CD14-positive monocyte (primary cell): Measurements from ENCODE around the gene KLF3. TPM values are rescaled to one million over a fixed set of nuclear protein-coding genes. Genes with fewer than 3 reads are reported as not detected.
A peak's percentile ranks its signal among the peaks of the same experiment; 100 is the strongest.

Experiments
- DNase-seq, 3 donors: peaks; one replicate each; pipeline ENCODE4 v3.0.0-alpha.2; 2011 to 2022
- H2AFZ ChIP-seq: 2 replicates; pipeline ENCODE4 v1.6.0; 2012; ENCODE audit warnings: mild to moderate bottlenecking, low read depth, low read length, inconsistent platforms; ENCODE audit not compliant: insufficient read depth, poor library complexity, severe bottlenecking
- H3K27ac ChIP-seq, 2 donors: 1 replicate in 1 of 2; 2 replicates in 1 of 2; pipeline ENCODE4 v1.5.1; 2012 to 2013; ENCODE audit warnings: low read length in 2 of 2, control low read depth in 1 of 2, inconsistent platforms in 1 of 2, low read depth in 1 of 2, mild to moderate bottlenecking in 1 of 2
- H3K27me3 ChIP-seq, 2 donors: one replicate each; pipeline versions ENCODE4 v1.6.0 to v1.6.1; 2011 to 2013; ENCODE audit warnings: low read length in 2 of 2; ENCODE audit not compliant: control insufficient read depth in 2 of 2, insufficient read depth in 2 of 2
- H3K36me3 ChIP-seq, 2 donors: replicated peaks in 1 of 2; 1 replicate in 1 of 2; 2 replicates in 1 of 2; pipeline versions ENCODE4 v1.5.1 to v1.6.1; 2012 to 2013; ENCODE audit warnings: low read length in 2 of 2, control low read depth in 1 of 2, inconsistent platforms in 1 of 2, mild to moderate bottlenecking in 1 of 2; ENCODE audit not compliant: insufficient read depth in 2 of 2, control insufficient read depth in 1 of 2
- H3K4me1 ChIP-seq, 2 donors: 1 replicate in 1 of 2; 2 replicates in 1 of 2; pipeline versions ENCODE4 v1.5.1 to v1.6.1; 2012 to 2013; ENCODE audit warnings: low read length in 2 of 2, control low read depth in 1 of 2, inconsistent platforms in 1 of 2, mild to moderate bottlenecking in 1 of 2, moderate library complexity in 1 of 2; ENCODE audit not compliant: insufficient read depth in 2 of 2, control insufficient read depth in 1 of 2
- H3K4me2 ChIP-seq: replicated peaks from 2 replicates; pipeline ENCODE3; 2012; ENCODE audit warnings: low read length, moderate library complexity, mild to moderate bottlenecking; ENCODE audit not compliant: poor library complexity, severe bottlenecking; ENCODE audit errors: extremely low read depth
- H3K4me3 ChIP-seq, 3 experiments: fragments of 200-600 bp in 1 of 3; sonication (generic) in 1 of 3; replicated peaks in 1 of 3; 1 replicate in 2 of 3; 2 replicates in 1 of 3; pipeline ENCODE4 v1.5.1; 2011 to 2013; ENCODE audit warnings: low read length in 3 of 3, mild to moderate bottlenecking in 3 of 3, control low read depth in 2 of 3, low read depth in 2 of 3, inconsistent platforms in 1 of 3, moderate library complexity in 1 of 3
- H3K79me2 ChIP-seq: 2 replicates; pipeline ENCODE4 v1.6.0; 2012; ENCODE audit warnings: mild to moderate bottlenecking, control low read depth, inconsistent platforms, low read length, moderate library complexity; ENCODE audit not compliant: insufficient read depth
- H3K9ac ChIP-seq: 2 replicates; pipeline ENCODE4 v1.6.0; 2017; ENCODE audit warnings: low read length, mild to moderate bottlenecking; ENCODE audit not compliant: insufficient read depth, poor library complexity, severe bottlenecking
- H3K9me3 ChIP-seq, 2 donors: replicated peaks in 1 of 2; 1 replicate in 1 of 2; 2 replicates in 1 of 2; pipeline versions ENCODE4 v1.5.1 to v1.6.1; 2012 to 2013; ENCODE audit warnings: low read length in 2 of 2, control low read depth in 1 of 2; ENCODE audit not compliant: control insufficient read depth in 1 of 2, insufficient read depth in 1 of 2
- H4K20me1 ChIP-seq: 2 replicates; pipeline ENCODE4 v1.6.0; 2012; ENCODE audit warnings: mild to moderate bottlenecking, low read length, control low read depth, moderate library complexity; ENCODE audit not compliant: insufficient read depth
- H3K27ac Mint-ChIP-seq, 7 donors: one replicate each; pipeline ENCODE4 v1.8.0; 2020; ENCODE audit warnings: mild to moderate bottlenecking in 7 of 7, mixed read lengths in 7 of 7, moderate library complexity in 6 of 7, inconsistent platforms in 2 of 7
- H3K27me3 Mint-ChIP-seq, 3 donors: one replicate each; pipeline ENCODE4 v1.8.0; 2021 to 2022; ENCODE audit warnings: low read depth in 3 of 3, mild to moderate bottlenecking in 3 of 3, mixed read lengths in 3 of 3, moderate library complexity in 3 of 3, inconsistent platforms in 1 of 3
- H3K36me3 Mint-ChIP-seq, 2 donors: one replicate each; pipeline ENCODE4 v1.8.0; 2020; ENCODE audit warnings: mixed read lengths in 2 of 2, inconsistent platforms in 1 of 2, mild to moderate bottlenecking in 1 of 2
- H3K4me1 Mint-ChIP-seq: one replicate; pipeline ENCODE4 v1.8.0; 2020; ENCODE audit warnings: mild to moderate bottlenecking, mixed read lengths
- H3K4me3 Mint-ChIP-seq, 2 donors: one replicate each; pipeline ENCODE4 v1.8.0; 2020; ENCODE audit warnings: mild to moderate bottlenecking in 2 of 2, mixed read lengths in 2 of 2, moderate library complexity in 1 of 2
- H3K9me3 Mint-ChIP-seq, 7 donors: one replicate each; pipeline ENCODE4 v1.8.0; 2020 to 2022; ENCODE audit warnings: mixed read lengths in 7 of 7, mild to moderate bottlenecking in 6 of 7, moderate library complexity in 6 of 7, inconsistent platforms in 2 of 7
- WGBS: methylation state at CpG from one replicate; pipeline ENCODE4 v1.1.5; 2013; ENCODE audit warnings: missing lambda C conversion rate; ENCODE audit not compliant: insufficient coverage; 5-methylcytosine and 5-hydroxymethylcytosine counted together
- intact Hi-C, 2 donors: fragments of 100-400 bp; cut with micrococcal nuclease; formaldehyde crosslinking; loops; one replicate each; pipeline versions ENCODE4 v1.15.0 to v1.15.1; 2023
- polyA plus RNA-seq, 3 donors: library from polyadenylated mRNA; depleted of rRNA in 1 of 3; unstranded in 2 of 3; stranded (reverse) in 1 of 3; fragments of 300-500 nt in 2 of 3; fragments of >200 nt in 1 of 3; fragmentation: Illumina TruSeq in 2 of 3; gene quantifications; 1 replicate in 2 of 3; 2 replicates in 1 of 3; pipeline ENCODE4 v1.2.3, GENCODE V29; 2012 to 2021
- TF ChIP-seq, protein P1 (sequence below): fragments of 200-600 bp; IDR thresholded peaks from one replicate; pipeline ENCODE4 v1.8.0; 2022; ENCODE audit warnings: antibody characterized with exemption, mild to moderate bottlenecking

KLF3 gene
- polyA plus RNA-seq, 3 donors = 46.3 to 95.7 (median 53.9) TPM

DNA sequence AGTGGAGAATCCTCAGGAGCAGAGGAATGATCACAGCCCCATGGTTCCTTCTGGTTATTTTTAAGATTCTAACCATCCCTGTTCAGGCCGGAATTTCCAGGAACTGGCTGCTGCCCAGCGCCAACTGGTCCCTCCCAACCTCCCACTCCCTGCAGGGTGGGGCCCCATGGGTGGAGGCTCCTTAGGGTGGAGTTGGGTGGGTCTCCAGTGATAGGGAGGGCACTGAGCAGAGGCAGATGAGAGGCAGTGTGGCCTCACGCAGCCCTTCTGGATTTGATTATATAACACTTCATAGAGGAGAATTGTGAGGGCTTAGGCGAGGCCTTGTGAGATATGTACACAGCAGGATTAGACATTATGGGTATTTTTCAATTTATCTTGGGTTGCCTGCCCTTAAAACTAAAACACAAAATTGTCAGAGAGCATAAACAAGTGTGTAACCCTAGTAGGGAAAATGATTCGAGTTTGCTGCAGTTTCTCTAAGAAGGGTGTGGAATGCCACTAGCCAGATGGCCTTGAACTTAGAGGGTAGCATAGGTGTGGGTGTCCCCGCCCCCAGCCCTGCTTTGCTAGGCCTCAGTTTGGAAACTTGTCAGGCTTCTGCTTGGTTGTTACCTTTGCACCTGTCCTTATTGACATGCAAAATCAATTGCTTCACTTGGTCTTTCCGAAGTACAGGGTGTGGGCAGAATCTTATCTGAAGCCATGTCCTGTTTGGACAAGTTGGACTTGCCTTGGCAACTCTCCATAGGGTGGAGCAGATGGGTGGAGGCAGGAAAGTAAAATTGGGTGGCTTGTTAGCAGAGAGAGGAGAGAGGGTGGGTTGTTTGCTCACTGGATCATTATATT is 9.4 kb downstream of the KLF3 start:
- H3K27ac ChIP-seq = peak overlapping the region; percentile 5 to 80
- H3K9ac ChIP-seq = peak overlapping the region; percentile 49
- no peaks in the 10 kb centered on the region for H3K9me3 ChIP-seq
- peaks cover 93% of the 10 kb centered on the region for H4K20me1 ChIP-seq
- Mint-ChIP-seq H3K4me1 (peaks cover 87% of the 10 kb centered on the region), H3K9me3 (no peaks in the 10 kb centered on the region), H3K4me3 (peak overlapping the region in 1 of 2 donors; percentile 68), H3K36me3 (peaks cover 14 to 17% of the 10 kb centered on the region in 2 donors), H3K27ac (peak overlapping the region; percentile 74 to 91 (median 87)), H3K27me3 (no peaks in the 10 kb centered on the region)
- intact Hi-C loops = loop anchor here (5.0 to 10.0 kb wide), 2 partner anchors 511 to 609 kb away; no protein-coding TSS in a partner anchor
- WGBS = 50% methylated on average over 1 of the region's 7 CpGs
- H3K36me3 ChIP-seq = no peaks in the 10 kb centered on the region
- no peak for DNase-seq
- H3K27me3 ChIP-seq = no peaks in the 10 kb centered on the region
- H2AFZ ChIP-seq = no peak overlapping the region
- H3K4me3 ChIP-seq = peak overlapping the region in 1 of 3 experiments; percentile 25
- H3K4me2 ChIP-seq = peak overlapping the region; percentile 40
- H3K79me2 ChIP-seq = peaks cover 100% of the 10 kb centered on the region
- TF ChIP-seq, protein P1, sequence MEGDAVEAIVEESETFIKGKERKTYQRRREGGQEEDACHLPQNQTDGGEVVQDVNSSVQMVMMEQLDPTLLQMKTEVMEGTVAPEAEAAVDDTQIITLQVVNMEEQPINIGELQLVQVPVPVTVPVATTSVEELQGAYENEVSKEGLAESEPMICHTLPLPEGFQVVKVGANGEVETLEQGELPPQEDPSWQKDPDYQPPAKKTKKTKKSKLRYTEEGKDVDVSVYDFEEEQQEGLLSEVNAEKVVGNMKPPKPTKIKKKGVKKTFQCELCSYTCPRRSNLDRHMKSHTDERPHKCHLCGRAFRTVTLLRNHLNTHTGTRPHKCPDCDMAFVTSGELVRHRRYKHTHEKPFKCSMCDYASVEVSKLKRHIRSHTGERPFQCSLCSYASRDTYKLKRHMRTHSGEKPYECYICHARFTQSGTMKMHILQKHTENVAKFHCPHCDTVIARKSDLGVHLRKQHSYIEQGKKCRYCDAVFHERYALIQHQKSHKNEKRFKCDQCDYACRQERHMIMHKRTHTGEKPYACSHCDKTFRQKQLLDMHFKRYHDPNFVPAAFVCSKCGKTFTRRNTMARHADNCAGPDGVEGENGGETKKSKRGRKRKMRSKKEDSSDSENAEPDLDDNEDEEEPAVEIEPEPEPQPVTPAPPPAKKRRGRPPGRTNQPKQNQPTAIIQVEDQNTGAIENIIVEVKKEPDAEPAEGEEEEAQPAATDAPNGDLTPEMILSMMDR = no peak
- H3K4me1 ChIP-seq = peaks cover 69 to 89% of the 10 kb centered on the region in 2 donors

DNA sequence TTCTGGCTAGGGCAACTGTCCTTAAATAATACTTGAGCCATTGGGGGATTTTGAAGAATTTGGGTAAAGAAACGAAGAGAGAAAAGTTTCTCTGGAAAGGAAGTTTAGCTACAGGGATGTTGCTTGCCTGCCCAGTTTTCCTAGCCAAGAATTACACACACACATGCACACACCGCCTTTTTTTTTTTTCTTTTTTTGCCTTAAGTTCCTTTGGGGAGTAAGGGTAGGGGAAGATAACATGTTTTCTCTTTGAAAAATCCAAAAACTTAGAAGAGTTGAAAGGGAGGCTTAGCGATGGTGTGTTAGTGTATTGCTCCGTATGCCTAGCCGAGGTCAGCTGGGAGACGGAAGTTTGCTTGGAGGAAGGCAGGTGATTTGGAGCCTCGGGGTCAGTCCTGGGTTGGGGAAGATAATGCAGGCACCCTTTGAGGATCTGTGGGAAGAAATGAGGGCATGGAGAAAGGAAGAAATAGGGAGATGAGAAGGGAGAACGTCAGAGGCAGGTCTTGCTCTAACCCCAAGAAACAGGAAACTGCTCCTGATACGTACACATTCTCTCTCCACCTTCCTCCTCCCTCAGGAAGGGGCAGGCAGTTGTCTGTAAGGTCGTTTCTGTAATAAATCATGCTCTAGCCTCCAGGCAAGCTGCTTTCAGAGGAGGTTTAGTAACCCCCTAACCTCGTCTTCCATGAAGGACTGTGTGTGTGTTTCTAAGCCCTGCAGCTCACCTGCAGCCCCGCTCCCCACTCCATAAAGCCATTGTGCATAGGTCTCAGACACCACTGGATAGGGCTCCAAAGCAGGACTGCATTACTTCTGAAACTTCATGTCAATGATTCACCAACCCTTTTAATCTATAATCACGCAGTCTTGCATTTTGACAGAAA is 10.5 kb downstream of the KLF3 start:
- DNase-seq = no peak
- 19% methylated on average over 6 of the region's 13 CpGs for WGBS
- Mint-ChIP-seq H3K36me3 (peaks cover 21 to 26% of the 10 kb centered on the region in 2 donors), H3K9me3 (peaks cover 0 to 1% (median 0%) of the 10 kb centered on the region in 7 donors), H3K27ac (peak overlapping the region; percentile 38 to 88 (median 81)), H3K4me1 (peaks cover 77% of the 10 kb centered on the region), H3K27me3 (no peaks in the 10 kb centered on the region), H3K4me3 (peak overlapping the region; percentile 54 to 82)
- no peaks in the 10 kb centered on the region for H3K9me3 ChIP-seq
- H3K27me3 ChIP-seq = no peaks in the 10 kb centered on the region
- intact Hi-C loops = loop anchor here (1.0 to 10.0 kb wide), 6 partner anchors 354 to 612 kb away; no protein-coding TSS in a partner anchor
- H3K79me2 ChIP-seq = peaks cover 100% of the 10 kb centered on the region
- TF ChIP-seq, protein P1 = no peak
- H4K20me1 ChIP-seq = peaks cover 98% of the 10 kb centered on the region
- H2AFZ ChIP-seq = no peak overlapping the region
- H3K27ac ChIP-seq = peak overlapping the region in 1 of 2 donors; percentile 62
- H3K36me3 ChIP-seq = peaks cover under 1 to 2% of the 10 kb centered on the region in 2 donors
- peak overlapping the region; percentile 40 for H3K4me2 ChIP-seq
- H3K4me3 ChIP-seq = peak overlapping the region in 1 of 3 experiments; percentile 29
- H3K9ac ChIP-seq = no peak overlapping the region
- peaks cover 63 to 77% of the 10 kb centered on the region in 2 donors for H3K4me1 ChIP-seq
